Breast epithelium (tissue), 4 donors: ENCODE measurements around the gene NR2F1-AS1. TPM values are rescaled to one million over a fixed set of nuclear protein-coding genes. Genes with fewer than 3 reads are reported as not detected.

Experiments
- DNase-seq, 2 donors: peaks; one replicate each; pipeline ENCODE4 v3.0.0-alpha.2; 2019; ENCODE audit warnings: low spot score in 2 of 2
- H3K27ac ChIP-seq, 2 donors: fragments of 200-600 bp; sonication (generic) in 1 of 2; one replicate each; pipeline ENCODE4 v1.5.1; 2016 to 2019; ENCODE audit warnings: mild to moderate bottlenecking in 1 of 2
- H3K27me3 ChIP-seq, 2 donors: fragments of 200-600 bp; sonication (generic) in 1 of 2; one replicate each; pipeline versions ENCODE4 v1.5.1 to v1.6.0; 2017 to 2019; ENCODE audit warnings: control low read depth in 1 of 2, mild to moderate bottlenecking in 1 of 2
- H3K36me3 ChIP-seq: fragments of 200-600 bp; one replicate; pipeline ENCODE4 v1.5.1; 2019
- H3K4me1 ChIP-seq, 2 donors: fragments of 200-600 bp; sonication (generic); one replicate each; pipeline ENCODE4 v1.5.1; 2016 to 2019; ENCODE audit warnings: control low read depth in 1 of 2
- H3K4me3 ChIP-seq, 3 donors: fragments of 200-600 bp; sonication (generic); 1 replicate in 2 of 3; 2 replicates in 1 of 3; pipeline ENCODE4 v1.5.1; 2016 to 2019; ENCODE audit warnings: mild to moderate bottlenecking in 3 of 3, moderate library complexity in 2 of 3
- H3K9me3 ChIP-seq, 2 donors: fragments of 200-600 bp; sonication (generic) in 1 of 2; one replicate each; pipeline ENCODE4 v1.5.1; 2016 to 2019; ENCODE audit warnings: control low read depth in 1 of 2
- POLR2A ChIP-seq: fragments of 450-650 bp; IDR thresholded peaks from one replicate; pipeline ENCODE4 v1.6.1; 2016; ENCODE audit warnings: antibody characterized with exemption, mild to moderate bottlenecking, moderate library complexity
- POLR2AphosphoS5 ChIP-seq, 3 donors: sonication (generic); formaldehyde crosslinking; IDR thresholded peaks; one replicate each; pipeline ENCODE4 v1.6.1; 2017; ENCODE audit warnings: antibody characterized with exemption in 3 of 3
- intact Hi-C: fragments of 100-400 bp; cut with DNase I; formaldehyde crosslinking; loops from one replicate; pipeline ENCODE4 v1.15.1; 2023; ENCODE audit warnings: low total_unique reads
- total RNA-seq, 3 donors: library from RNA; depleted of rRNA; stranded (reverse); fragments of >200 nt; gene quantifications; one replicate each; pipeline ENCODE4 v1.1.0, GENCODE V29; 2016
- TF ChIP-seq, protein P1 (sequence below), 3 donors: fragments of 450-650 bp; IDR thresholded peaks; one replicate each; pipeline ENCODE4 v1.5.1; 2016 to 2017; ENCODE audit warnings: antibody characterized with exemption in 3 of 3, mild to moderate bottlenecking in 3 of 3, moderate library complexity in 3 of 3

NR2F1-AS1 gene
- total RNA-seq, 3 donors from 2014 or later, result 7.0 to 17.4 (median 15.2) TPM

DNA sequence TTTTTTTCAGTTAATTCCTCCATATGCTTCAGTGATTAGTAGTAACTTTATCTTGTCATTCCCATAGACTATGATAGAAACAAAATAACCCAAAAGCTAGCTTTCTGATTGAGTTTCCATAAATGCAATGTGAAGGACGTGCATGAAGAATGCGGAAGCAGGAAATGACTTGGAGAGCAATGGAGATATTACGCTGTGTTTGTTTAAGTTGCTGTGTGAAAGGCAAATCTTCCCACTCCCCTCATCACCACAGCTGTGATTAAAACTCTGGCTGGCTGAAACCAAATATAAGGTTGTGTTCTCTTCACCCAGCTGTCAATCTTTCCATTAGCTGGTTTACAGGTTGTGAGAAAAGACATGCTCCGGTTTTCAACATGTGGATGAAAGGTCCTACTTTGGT lies 83.9 kb downstream of the NR2F1-AS1 start:
- intact Hi-C loops, result loop anchor here (5.0 kb wide), 1 partner anchor 165 kb away; no protein-coding TSS in a partner anchor
- TF ChIP-seq POLR2AphosphoS5 (IDR thresholded peaks at IDR 0.05), result no peak
- TF ChIP-seq, protein P1, sequence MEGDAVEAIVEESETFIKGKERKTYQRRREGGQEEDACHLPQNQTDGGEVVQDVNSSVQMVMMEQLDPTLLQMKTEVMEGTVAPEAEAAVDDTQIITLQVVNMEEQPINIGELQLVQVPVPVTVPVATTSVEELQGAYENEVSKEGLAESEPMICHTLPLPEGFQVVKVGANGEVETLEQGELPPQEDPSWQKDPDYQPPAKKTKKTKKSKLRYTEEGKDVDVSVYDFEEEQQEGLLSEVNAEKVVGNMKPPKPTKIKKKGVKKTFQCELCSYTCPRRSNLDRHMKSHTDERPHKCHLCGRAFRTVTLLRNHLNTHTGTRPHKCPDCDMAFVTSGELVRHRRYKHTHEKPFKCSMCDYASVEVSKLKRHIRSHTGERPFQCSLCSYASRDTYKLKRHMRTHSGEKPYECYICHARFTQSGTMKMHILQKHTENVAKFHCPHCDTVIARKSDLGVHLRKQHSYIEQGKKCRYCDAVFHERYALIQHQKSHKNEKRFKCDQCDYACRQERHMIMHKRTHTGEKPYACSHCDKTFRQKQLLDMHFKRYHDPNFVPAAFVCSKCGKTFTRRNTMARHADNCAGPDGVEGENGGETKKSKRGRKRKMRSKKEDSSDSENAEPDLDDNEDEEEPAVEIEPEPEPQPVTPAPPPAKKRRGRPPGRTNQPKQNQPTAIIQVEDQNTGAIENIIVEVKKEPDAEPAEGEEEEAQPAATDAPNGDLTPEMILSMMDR (IDR thresholded peaks at IDR 0.05), result no peak
- no peak for TF ChIP-seq POLR2A
- no peak overlapping the region for H3K27ac ChIP-seq

DNA sequence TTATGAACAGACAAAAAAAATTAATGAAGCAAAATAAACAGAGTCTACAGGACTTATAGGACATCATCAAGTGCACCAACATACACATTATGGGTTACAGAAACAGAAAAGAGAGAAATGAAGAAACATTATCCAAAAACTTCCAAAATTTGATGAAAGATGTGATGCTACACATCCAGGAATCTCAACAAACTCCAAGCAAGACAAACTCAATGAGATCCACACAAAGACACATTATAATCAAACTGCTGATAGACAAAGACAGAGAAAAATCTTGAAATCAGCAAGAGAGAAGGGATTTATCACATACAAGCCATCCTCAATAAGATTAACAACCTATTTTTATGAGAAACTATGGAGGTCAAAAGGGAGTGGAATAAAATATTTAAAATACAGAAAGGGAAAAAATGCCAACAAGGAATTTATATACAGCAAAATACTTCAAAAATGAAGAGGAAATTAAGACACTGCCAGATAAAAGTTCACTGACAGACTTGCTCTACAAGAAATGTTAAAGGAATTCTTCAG lies 101.0 kb downstream of the NR2F1-AS1 start:
- no peaks in the 10 kb centered on the region for H3K36me3 ChIP-seq
- H3K4me1 ChIP-seq, result no peaks in the 10 kb centered on the region
- DNase-seq, result no peak
- H3K27ac ChIP-seq, result no peak overlapping the region
- peaks cover 0 to 12% of the 10 kb centered on the region in 2 donors for H3K9me3 ChIP-seq
- no peak overlapping the region for H3K4me3 ChIP-seq
- intact Hi-C loops, result no loop called here
- no peaks in the 10 kb centered on the region for H3K27me3 ChIP-seq
- no peak for TF ChIP-seq POLR2A
- TF ChIP-seq POLR2AphosphoS5 (IDR thresholded peaks at IDR 0.05), result no peak
- TF ChIP-seq, protein P1 (IDR thresholded peaks at IDR 0.05), result no peak

More for the DNA sequence above, 83.9 kb downstream of the NR2F1-AS1 start:
- H3K27me3 ChIP-seq, result no peaks in the 10 kb centered on the region
- H3K4me1 ChIP-seq, result no peaks in the 10 kb centered on the region
- H3K36me3 ChIP-seq, result no peaks in the 10 kb centered on the region
- no peak overlapping the region for H3K4me3 ChIP-seq
- DNase-seq, result no peak
- no peaks in the 10 kb centered on the region for H3K9me3 ChIP-seq

DNA sequence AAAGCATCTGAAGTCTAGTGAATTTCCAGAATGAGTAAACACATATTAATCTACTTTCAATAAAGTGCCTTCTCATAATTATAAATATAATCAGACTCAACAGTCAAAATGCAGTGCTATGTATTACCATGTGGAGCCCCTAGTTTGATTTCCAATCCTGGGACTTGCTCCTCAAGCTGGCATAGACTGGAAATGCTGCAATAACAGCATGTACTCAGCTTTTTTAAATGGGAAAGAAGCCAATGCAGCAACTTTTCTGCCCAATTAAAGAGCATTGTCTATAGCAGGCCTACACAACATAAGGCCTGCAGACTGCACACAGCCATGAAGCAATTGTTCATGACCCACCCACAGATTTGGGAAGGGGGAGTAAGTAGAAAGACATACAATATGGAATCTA lies 103.2 kb downstream of the NR2F1-AS1 start:
- H3K36me3 ChIP-seq, result no peaks in the 10 kb centered on the region
- intact Hi-C loops, result no loop called here
- no peak for TF ChIP-seq POLR2A
- no peak overlapping the region for H3K27ac ChIP-seq
- no peaks in the 10 kb centered on the region for H3K27me3 ChIP-seq
- no peak for DNase-seq
- H3K4me1 ChIP-seq, result no peaks in the 10 kb centered on the region
- H3K9me3 ChIP-seq, result peaks cover 0 to 12% of the 10 kb centered on the region in 2 donors
- no peak overlapping the region for H3K4me3 ChIP-seq

DNA sequence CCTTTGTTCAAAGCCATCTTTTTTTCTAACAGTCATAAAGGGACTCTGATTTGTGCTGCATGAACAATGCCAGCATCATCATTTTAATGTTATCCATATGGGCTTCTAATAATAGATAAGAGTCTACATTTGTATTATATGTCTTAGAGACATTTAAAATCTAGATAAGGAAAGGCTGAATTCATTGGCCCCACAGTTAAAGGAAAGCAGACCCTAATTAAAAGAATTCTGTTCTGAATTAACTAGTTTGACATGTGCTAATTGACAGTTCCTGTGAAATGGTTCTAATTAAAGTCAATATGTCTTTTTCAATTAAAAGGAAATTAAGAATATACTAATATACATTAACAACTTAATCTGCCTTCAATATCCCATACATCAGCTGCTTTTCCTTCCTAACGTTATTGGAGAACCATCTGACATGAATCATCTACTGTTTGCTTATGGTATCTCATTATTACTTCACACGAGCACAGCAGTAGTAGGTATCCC lies 104.7 kb downstream of the NR2F1-AS1 start:
- no peak for DNase-seq
- no peaks in the 10 kb centered on the region for H3K27me3 ChIP-seq
- no peaks in the 10 kb centered on the region for H3K4me1 ChIP-seq
- peaks cover 0 to 12% of the 10 kb centered on the region in 2 donors for H3K9me3 ChIP-seq
- no peaks in the 10 kb centered on the region for H3K36me3 ChIP-seq
- no peak overlapping the region for H3K4me3 ChIP-seq
- TF ChIP-seq, protein P1 (IDR thresholded peaks at IDR 0.05), result no peak
- TF ChIP-seq POLR2A (no peak), POLR2AphosphoS5 (IDR thresholded peaks at IDR 0.05) (no peak)
- H3K27ac ChIP-seq, result no peak overlapping the region
- intact Hi-C loops, result no loop called here

DNA sequence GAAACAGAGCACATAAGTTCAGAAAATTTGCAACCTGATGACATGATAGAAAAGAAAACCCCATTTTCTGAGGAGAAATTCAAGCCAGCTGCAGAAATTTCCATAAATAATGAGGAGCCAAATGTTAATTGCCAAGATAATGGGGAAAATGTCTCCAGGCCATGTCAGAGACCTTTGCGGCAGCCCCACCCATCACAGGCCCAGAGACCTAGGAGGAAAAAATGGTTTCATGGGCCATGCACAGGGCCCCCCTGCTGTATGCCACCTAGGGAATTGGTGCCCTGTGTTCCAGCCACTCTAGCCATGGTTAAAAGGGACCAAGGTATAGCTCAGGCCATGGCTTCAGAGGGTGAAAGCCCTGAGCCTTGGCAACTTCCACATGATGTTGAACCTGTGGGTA lies 118.1 kb downstream of the NR2F1-AS1 start:
- Histone ChIP-seq H3K4me1 (no peaks in the 10 kb centered on the region), H3K9me3 (peaks cover 24 to 26% of the 10 kb centered on the region in 2 donors), H3K27ac (no peak overlapping the region), H3K4me3 (no peak overlapping the region), H3K36me3 (no peaks in the 10 kb centered on the region), H3K27me3 (no peaks in the 10 kb centered on the region)
- intact Hi-C loops, result no loop called here
- no peak for DNase-seq
- no peak for TF ChIP-seq POLR2A
- TF ChIP-seq POLR2AphosphoS5 (IDR thresholded peaks at IDR 0.05), result no peak
- TF ChIP-seq, protein P1 (IDR thresholded peaks at IDR 0.05), result no peak
